GM19025 (cell line): Measurements from ENCODE around the gene ABRACL.
"Not testable (repeated sequence)": the region's sequence is repeated elsewhere in the genome, so short reads cannot be mapped to it uniquely, and the experiment has no call there.

Experiments used
- ATAC-seq: cut with Tn5 transposase; IDR thresholded peaks from one replicate; pipeline ENCODE4 v1.9.1; 2021; ENCODE audit warnings: mild to moderate bottlenecking, low read depth, moderate library complexity; ENCODE audit not compliant: unreplicated experiment

The ABRACL gene

GRCh38 chr6:139008117-139008516 is 20.4 kb upstream of the ABRACL start:
- ATAC-seq: no peak

DNA sequence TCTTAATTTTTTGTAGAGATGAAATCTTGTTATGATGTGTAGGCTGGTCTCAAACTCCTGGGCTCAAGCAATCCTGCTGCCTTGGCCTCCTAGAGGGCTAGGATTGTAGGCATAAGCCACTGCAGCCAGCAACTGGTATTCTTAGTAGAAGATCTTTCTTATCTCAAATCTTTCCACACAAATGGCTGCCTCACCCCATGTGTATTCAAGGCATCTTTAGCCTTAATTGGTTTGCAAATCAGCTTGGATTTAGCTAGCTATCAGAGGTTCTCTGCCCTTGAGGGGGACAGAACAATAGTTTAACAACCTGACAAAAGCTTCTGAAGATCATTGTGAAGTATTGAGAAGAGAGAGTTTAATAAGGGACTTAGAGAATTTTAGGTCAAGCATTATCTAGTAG is 17.9 kb upstream of the ABRACL start:
- no peak for ATAC-seq

DNA sequence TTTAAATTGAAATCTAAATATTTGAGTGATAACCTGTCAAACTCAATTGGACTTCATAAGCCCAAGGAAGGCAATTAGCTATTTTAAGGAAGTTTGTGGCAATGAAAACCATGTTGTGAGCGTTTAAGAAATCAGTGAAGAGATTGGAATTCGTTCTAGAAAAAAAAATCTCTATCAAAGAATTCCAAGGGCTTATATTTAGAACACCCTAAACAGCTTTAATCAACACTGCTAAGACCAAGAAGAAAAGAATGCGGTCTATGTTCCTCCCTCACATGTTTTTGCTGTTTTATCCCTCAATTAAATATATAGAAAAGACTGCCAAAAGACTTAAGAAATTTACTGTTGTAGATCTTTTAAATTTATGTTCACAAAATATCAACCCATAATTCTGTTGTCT is 16.6 kb upstream of the ABRACL start:
- ATAC-seq: no peak

DNA sequence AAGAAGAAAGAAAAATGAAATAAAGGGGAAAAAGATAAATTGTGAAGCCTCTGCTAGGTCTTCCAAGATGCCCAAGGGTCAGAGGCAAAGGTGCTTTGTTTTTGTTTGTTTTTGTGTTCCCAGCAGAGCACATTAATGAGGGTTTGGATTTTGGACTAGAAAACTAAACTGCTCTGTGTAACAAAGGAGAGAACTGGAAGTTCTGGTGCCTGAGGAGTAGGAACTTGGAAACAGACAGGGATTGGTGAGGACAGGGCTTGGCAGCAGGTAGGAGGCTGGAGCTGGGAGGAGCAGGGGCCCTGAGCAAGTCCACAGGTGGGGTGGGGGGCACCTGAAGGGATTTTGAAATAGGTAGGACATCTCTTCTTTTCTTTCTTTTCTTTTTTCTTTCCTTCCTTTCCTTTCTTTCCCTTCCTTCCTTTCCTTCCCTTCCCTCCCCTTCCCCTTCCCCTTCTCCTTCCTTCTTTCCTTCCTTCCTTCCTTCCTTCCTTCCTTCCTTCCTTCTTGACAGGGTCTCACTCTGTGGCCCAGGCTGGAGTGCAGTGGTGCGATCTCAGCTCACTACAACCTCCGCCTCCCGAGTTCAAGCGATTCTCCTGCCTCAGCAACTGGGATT is 15.3 kb upstream of the ABRACL start:
- ATAC-seq: no peak

DNA sequence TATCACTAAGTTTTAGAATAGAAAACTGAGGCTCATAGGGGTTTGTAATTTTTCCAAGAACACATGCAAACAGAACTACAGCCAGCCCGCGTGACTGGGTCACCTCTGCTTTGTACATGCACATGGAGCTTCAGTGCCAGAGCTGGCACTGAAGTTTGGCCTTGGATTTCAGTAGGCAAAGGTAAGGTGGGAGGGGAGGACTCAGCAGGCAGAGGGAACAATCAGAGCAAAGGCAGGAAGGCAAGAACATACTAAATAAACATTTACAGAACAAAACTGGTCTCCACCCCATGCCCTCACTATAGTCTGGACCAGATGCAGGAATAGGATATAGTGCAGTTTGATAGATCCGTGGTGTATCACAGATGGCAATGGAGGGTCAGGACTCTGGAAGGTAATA is 13.6 kb upstream of the ABRACL start:
- no peak for ATAC-seq

DNA sequence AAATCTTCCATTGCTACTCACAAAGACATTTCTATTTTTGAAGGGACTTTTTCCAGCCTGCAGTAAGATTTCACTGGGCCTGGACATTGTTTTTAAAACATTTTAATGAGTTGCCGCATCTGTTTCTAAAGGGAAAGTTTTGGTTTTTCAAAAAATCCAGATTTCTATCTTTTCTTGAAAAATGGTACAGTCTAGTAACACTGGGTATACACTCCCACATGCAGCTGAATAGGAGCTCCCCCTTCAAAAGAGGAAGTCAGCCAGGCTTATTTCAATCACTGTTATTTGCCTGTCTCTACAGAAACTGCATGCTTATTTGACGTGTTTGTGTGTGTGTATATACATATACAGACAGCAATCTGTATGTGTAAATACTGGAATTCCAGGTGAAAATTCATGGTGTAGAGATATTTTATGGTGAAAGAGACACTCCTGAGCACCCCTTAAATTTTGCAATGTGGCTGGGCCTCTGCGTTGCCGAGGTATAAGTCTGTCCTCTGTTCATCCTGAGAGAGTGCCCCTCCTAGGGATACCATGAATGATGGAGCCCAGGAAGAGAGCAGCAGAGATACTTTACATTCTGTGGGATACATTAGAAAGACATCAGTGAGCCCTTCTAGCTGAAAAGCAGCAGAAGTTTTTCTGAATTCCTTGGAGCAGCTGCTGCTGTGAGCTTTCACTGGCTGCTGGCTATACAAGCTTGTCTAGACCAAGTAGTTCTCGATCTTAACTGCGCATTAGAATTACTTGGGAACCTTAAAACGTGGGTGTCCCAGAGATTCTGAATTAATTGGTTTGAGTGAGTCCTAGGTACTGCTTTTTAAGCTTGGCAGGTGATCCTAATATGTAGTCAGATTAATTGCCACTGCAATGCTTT is 12.0 kb upstream of the ABRACL start:
- ATAC-seq: peak; percentile 58

GRCh38 chr6:139017227-139017626 is 11.3 kb upstream of the ABRACL start:
- ATAC-seq: no peak

GRCh38 chr6:139019722-139020121 is 8.8 kb upstream of the ABRACL start:
- ATAC-seq: no peak

DNA sequence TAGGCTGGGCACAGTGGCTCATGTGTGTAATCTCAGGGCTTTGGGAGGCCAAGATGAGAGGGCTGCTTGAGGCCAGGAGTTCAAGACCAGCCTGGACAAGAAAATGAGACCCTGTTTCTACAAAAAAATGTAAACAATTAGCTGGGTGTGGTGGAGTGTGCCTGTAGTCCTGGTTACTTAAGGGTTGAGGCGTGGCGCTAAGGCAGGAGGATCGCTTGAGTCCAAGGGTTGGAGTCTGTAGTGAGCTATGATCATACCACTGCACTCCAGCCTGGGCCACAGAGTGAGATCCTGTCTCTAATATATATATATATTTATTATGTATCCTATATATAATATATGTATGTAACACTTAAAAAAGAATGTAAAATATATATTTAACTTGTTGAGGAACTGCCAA is 7.9 kb upstream of the ABRACL start:
- no peak for ATAC-seq

DNA sequence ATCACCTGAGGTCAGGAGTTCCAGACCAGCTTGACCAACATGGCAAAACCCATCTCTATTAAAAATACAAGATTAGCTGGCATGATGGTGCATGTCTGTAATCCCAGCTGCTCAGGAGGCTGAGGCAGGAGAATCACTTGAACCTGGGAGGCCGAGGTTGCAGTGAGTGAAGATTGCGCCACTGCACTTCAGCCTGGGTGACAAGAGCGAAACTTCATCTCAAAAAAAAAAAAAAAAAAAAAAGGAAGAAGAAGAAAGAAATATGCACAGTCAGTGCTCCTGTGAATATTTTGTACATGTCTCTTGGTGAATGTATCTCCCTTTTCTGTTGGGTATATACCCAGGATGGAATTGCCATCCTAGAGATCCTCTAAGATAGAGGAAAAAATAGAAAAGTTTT is 3.1 kb upstream of the ABRACL start:
- ATAC-seq: not testable (repeated sequence)

DNA sequence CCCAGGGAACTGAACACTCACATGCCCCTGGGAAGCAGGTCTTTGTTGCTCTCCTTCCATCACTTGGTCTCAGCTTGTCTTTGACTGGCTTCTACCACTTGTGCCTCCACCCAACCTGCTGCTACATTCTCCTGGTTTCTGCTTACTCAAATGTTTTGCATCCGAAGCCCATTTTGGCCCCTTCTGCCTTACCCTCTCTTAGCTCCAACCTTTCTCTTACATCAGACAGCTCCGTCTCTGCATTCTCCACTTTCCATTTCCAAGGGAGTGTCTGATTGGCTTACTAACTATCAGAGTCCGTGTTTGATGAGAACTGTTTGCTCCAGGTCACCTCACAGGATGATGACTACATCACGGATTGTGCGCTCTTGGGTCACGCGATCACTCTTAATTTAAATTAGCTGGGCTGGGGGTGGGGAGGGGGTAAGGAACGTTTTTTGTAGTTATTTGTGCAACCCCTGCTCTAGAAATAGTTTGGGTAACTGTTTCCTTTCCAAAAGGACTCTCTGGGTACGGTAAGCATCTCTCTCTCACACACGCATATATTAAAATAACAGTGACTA is 844 bp upstream of the ABRACL start:
- ATAC-seq: no peak

GRCh38 chr6:139028215-139028657 is 309 bp upstream of the ABRACL start:
- ATAC-seq: no peak

DNA sequence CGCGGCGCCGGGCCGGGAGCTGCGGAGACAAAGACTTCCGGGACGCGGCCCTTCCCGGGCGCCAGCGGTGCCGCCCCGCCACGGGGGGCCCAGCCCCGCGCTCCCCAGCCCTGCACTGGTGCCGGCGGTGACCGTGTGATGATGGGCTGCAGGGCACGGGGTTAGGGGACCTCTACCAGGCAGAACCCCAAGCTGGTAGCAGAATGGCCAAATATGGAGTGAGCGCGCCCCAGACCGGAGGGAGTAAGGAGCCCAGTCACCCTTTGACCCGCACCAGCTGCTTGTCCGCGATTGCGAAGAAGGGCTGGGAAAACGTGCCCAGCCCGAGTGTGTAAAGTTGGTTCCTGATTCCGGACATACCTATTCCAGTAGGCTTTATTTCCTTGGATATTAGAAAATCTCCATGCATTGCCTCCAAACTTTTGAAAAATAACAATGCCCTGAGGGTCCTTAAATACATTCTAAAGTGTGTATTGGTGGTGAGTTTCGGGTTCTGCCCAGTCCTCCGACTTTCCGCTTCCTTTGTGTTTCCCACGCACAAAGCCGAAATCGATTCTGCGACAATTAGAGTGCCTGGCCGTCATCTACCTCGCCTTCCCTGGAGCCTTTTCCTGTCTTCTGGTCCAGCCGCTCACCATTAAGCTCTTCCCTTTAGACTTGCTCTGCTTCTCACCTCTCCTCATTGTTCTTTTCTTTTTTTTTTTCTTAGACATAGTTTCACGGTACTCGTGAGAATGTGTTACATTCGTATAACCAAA is 1.1 kb downstream of the ABRACL start:
- ATAC-seq: peak; percentile 33

GRCh38 chr6:139030228-139030963 is 1.9 kb downstream of the ABRACL start:
- peak; percentile 23 for ATAC-seq

GRCh38 chr6:139037490-139037889 is 8.9 kb downstream of the ABRACL start:
- no peak for ATAC-seq

- no peak for ATAC-seq
Measured at GRCh38 chr6:139044250-139044649, 15.7 kb downstream of the ABRACL start.

DNA sequence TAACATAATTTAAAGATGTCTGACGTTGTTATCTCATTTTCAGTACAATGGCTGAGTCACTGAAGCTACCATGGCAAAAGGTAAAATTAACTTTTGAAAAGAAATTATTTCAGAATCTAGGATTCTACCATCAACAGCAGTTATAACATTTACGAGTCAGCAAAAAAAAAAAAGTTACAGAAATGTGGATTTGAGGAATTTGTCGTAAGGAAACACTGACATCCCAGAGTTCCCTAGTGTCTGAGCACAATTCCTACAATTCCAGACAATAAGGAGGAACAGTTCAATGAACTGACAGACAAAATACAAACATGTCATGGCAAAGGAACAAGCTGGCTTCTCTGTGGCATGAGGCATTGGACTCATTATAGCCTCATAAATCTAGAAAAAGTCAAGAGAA is 19.1 kb downstream of the ABRACL start:
- no peak for ATAC-seq

- ATAC-seq: not testable (repeated sequence)
Measured at GRCh38 chr6:139048912-139049311, 20.4 kb downstream of the ABRACL start.

DNA sequence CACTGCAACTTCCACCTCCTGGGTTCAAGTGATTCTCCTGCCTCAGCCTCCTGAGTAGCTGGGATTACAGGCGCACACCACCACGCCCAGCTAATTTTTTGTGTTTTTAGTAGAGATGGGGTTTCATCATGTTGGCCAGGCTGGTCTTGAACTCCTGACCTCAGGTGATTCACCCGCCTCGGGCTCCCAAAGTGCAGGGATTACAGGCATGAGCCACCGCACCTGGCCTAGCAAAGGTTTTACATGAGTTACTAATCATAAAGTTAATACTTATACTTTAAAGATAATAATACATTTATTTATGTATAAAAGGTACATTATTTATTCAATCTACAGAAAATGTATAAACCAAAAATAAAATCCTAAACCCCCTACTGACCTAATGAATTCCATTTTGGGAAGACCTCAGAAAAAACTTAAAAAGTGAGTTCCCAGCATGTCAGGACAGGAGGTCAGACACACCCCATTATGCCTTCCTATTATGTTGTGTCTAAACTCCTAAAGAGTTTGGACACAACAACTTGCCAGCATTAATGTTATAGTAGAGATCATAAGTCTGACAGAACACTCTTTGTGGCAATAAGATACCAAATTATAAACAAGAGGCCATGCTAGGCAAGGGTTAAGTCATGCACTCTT is 21.7 kb downstream of the ABRACL start:
- not testable (repeated sequence) for ATAC-seq
